Esophagus squamous epithelium (tissue), 4 donors: Measurements from ENCODE around the gene PRKCE.

Experiments
- CTCF ChIP-seq, 6 experiments: fragments of 450-650 bp in 4 of 6; fragments of 200-600 bp in 2 of 6; sonication (generic) in 2 of 6; IDR thresholded peaks; one replicate each; pipeline ENCODE4 v1.5.1; 2016 to 2019; ENCODE audit warnings: antibody characterized with exemption in 6 of 6, mild to moderate bottlenecking in 4 of 6, moderate library complexity in 4 of 6
- POLR2A ChIP-seq, 4 donors: fragments of 450-650 bp; IDR thresholded peaks; one replicate each; pipeline ENCODE4 v1.6.1; 2017; ENCODE audit warnings: antibody characterized with exemption in 4 of 4, mild to moderate bottlenecking in 4 of 4, moderate library complexity in 3 of 4

- TF ChIP-seq POLR2A (IDR thresholded peaks at IDR 0.05) (no peak), CTCF (IDR thresholded peaks at IDR 0.05) (no peak)
Observed at GRCh38 chr2:45944074-45944473, 292.6 kb downstream of the PRKCE start.
